T-cell (primary cell): Measurements from ENCODE around the gene VWF. TPM values are rescaled to one million over a fixed set of nuclear protein-coding genes. Genes with fewer than 3 reads are reported as not detected.

Experiments
- ATAC-seq, 4 experiments: fragments of 200-7000 bp in 3 of 4; fragments of 150-1000 bp in 1 of 4; cut with Tn5 transposase; replicated peaks in 1 of 4; 1 replicate in 3 of 4; 2 replicates in 1 of 4; pipeline ENCODE4 v1.10.0; 2021; ENCODE audit warnings: moderate library complexity in 3 of 4, mild to moderate bottlenecking in 2 of 4, moderate number of reproducible peaks in 1 of 4
- CTCF ChIA-PET, 2 donors: fragments of 300-600 bp; sonication (Branson Sonifier 250); formaldehyde crosslinking; loops; one replicate each; lab custom pipeline; 2022; ENCODE audit warnings: antibody characterized with exemption in 2 of 2; lab: Charles Lee
- POLR2A ChIA-PET, 2 donors: fragments of 300-600 bp; sonication (Branson Sonifier 250); formaldehyde crosslinking; loops; one replicate each; lab custom pipeline; 2022; ENCODE audit warnings: antibody characterized with exemption in 2 of 2; lab: Charles Lee
- DNase-seq, 35 experiments: peaks; one replicate each; pipeline versions ENCODE4 v3.0.0 to v3.0.0-alpha.2; 2013 to 2023
- H3K27ac ChIP-seq: one replicate; pipeline ENCODE4 v1.5.1; 2013; ENCODE audit warnings: low read length
- H3K27me3 ChIP-seq, 2 experiments: replicated peaks in 1 of 2; 1 replicate in 1 of 2; 2 replicates in 1 of 2; pipeline versions ENCODE4 v1.6.1 to v1.7.0; 2013; ENCODE audit warnings: low read length in 1 of 2, mixed read lengths in 1 of 2; ENCODE audit not compliant: control insufficient read depth in 2 of 2, insufficient read depth in 2 of 2; ENCODE audit errors: extremely low read depth in 1 of 2
- H3K36me3 ChIP-seq, 2 donors: 1 replicate in 1 of 2; 2 replicates in 1 of 2; pipeline versions ENCODE4 v1.6.1 to v1.7.0; 2013; ENCODE audit warnings: low read length in 1 of 2; ENCODE audit not compliant: control insufficient read depth in 2 of 2, insufficient read depth in 1 of 2; ENCODE audit errors: extremely low read depth in 1 of 2
- H3K4me1 ChIP-seq, 2 experiments: 1 replicate in 1 of 2; 2 replicates in 1 of 2; pipeline versions ENCODE4 v1.6.1 to v1.7.0; 2013; ENCODE audit warnings: low read length in 2 of 2, mixed read lengths in 1 of 2; ENCODE audit not compliant: insufficient read depth in 2 of 2, control insufficient read depth in 1 of 2; ENCODE audit errors: extremely low read depth in 1 of 2
- H3K4me3 ChIP-seq, 2 donors: 1 replicate in 1 of 2; 2 replicates in 1 of 2; pipeline versions ENCODE4 v1.5.1 to v1.7.0; 2013; ENCODE audit warnings: mild to moderate bottlenecking in 2 of 2, low read length in 1 of 2, moderate library complexity in 1 of 2; ENCODE audit not compliant: control insufficient read depth in 1 of 2; ENCODE audit errors: extremely low read depth in 1 of 2
- H3K9me3 ChIP-seq: 2 replicates; pipeline ENCODE4 v1.7.0; 2013
- H3K27ac Mint-ChIP-seq, 2 donors: one replicate each; pipeline ENCODE4 v1.8.0; 2020 to 2021; ENCODE audit warnings: mild to moderate bottlenecking in 2 of 2, mixed read lengths in 2 of 2
- H3K27me3 Mint-ChIP-seq, 2 donors: one replicate each; pipeline ENCODE4 v1.8.0; 2021 to 2022; ENCODE audit warnings: mixed read lengths in 2 of 2
- H3K36me3 Mint-ChIP-seq: one replicate; pipeline ENCODE4 v1.8.0; 2021; ENCODE audit warnings: mixed read lengths
- H3K4me1 Mint-ChIP-seq, 3 donors: one replicate each; pipeline ENCODE4 v1.8.0; 2020 to 2022; ENCODE audit warnings: mixed read lengths in 3 of 3, mild to moderate bottlenecking in 1 of 3
- H3K4me3 Mint-ChIP-seq, 3 donors: one replicate each; pipeline ENCODE4 v1.8.0; 2020 to 2022; ENCODE audit warnings: mild to moderate bottlenecking in 3 of 3, mixed read lengths in 3 of 3, moderate library complexity in 3 of 3
- H3K9me3 Mint-ChIP-seq, 3 donors: one replicate each; pipeline ENCODE4 v1.8.0; 2020 to 2022; ENCODE audit warnings: mixed read lengths in 3 of 3
- WGBS: methylation state at CpG from one replicate; pipeline ENCODE4 v1.1.5; 2013; ENCODE audit warnings: missing lambda C conversion rate; ENCODE audit not compliant: insufficient coverage; 5-methylcytosine and 5-hydroxymethylcytosine counted together
- total RNA-seq, 35 experiments: library from RNA in 6 of 35; stranded (reverse) in 6 of 35; fragments of 120-200 nt in 1 of 35; gene quantifications; one replicate each; pipeline versions ENCODE4 v1.2.1 to v1.2.4 and lab custom pipeline; 2013 to 2026

The VWF gene
- total RNA-seq, 5 donors from 2014 or later (not counting 1 experiment from before 2014, with no cell fraction given): 0.13 to 0.90 (median 0.74) TPM; not detected in 1

DNA sequence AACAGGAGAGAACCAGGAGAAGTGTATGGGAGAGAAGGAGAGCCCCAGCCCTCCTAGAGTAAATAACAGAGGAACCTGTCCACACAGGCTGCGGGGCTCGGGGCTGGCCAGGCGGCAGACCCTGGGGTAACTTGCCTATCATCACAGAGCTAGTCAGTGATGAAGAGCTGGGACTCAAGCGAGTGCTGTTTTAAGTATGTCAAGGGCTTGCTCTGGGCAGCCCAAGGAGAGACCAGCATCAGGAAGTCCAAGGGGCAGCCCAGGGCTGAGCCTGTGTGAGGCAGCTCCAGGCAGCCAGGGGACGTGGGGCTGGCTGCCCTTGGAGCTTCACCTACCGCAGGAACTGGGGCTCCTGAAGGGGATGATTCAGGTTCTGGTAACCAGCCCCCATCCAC is 10.0 kb downstream of the VWF start:
- Mint-ChIP-seq H3K27ac (no peak overlapping the region), H3K4me3 (no peak overlapping the region), H3K36me3 (no peaks in the 10 kb centered on the region), H3K27me3 (no peaks in the 10 kb centered on the region), H3K9me3 (no peaks in the 10 kb centered on the region), H3K4me1 (no peaks in the 10 kb centered on the region)
- H3K4me3 ChIP-seq: no peak overlapping the region
- H3K36me3 ChIP-seq: no peaks in the 10 kb centered on the region
- no peak for ATAC-seq
- DNase-seq: no peak
- CTCF ChIA-PET: no interaction called here
- 96% methylated on average over 4 of the region's 6 CpGs for WGBS
- no peaks in the 10 kb centered on the region for H3K9me3 ChIP-seq
- no peaks in the 10 kb centered on the region for H3K4me1 ChIP-seq
- no peak overlapping the region for H3K27ac ChIP-seq
- H3K27me3 ChIP-seq: peaks cover 0 to 12% of the 10 kb centered on the region in 2 experiments
- POLR2A ChIA-PET: no interaction called here

DNA sequence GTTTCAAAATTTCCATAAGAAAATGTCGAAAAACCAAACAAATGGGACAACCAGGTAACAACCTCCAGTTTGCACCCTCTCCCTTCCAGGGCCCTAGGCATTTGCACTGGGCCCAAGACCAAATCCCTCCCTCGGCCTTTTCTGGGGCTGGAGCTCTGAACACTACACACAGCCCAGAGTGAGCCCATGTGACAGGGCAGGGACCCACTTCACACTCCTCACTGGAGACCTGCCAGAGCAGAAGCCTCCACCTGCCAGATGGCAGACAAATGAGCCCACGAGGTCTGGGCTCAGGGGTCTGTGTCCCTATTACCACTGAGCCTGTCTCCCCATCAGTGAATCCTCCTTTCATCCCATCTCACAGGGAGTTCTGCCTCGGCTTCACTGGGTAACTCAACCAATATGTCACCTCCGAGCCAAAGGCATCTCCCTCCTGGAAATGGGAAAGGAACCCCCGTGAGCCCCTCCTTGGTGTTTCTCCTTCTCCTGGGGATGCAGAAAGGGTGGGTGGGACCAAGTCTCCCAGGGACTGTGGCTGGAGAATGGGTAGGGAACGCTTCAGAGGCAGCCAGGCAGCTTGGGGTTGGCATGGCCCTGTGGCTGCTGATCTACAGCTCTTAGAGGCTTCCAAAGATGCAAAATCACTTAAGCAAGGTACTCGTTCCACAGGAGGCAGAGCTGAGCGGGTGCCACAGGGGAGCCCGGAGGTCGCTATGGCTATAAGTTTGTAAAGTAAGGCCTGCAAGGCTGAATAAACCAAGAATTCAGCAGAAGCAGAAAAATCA is 10.6 kb downstream of the VWF start:
- H3K27ac ChIP-seq: no peak overlapping the region
- H3K27ac Mint-ChIP-seq: no peak overlapping the region
- ATAC-seq: no peak

DNA sequence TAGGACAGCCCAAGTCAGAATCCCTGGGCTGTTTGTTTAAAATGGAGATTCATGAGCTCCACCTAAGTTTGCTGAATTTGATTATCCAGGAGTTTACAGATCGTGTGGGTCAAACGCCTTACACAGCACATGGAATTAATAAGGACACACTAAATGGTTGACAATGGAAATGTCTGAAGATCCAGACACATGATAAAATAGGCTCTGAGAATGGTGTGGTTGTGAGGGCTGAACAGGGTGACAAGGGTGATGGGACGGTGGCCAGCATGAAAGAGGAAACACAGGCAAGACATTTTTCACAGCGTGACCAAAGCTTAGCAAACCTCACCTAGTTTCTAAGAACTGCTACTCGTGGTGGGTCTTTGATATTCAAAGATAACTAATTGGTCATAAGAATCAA is 12.5 kb downstream of the VWF start:
- no peak overlapping the region for H3K4me3 ChIP-seq
- POLR2A ChIA-PET: no interaction called here
- CTCF ChIA-PET: interaction anchor here in 1 of 2 donors (0.6 kb wide), 1 partner anchor 14 kb away, joined by 4 read pairs; no protein-coding TSS in a partner anchor
- no peak overlapping the region for H3K4me3 Mint-ChIP-seq
- DNase-seq (no peak), ATAC-seq (no peak)
- no peaks in the 10 kb centered on the region for H3K36me3 Mint-ChIP-seq
- peaks cover 0 to 3% (median 3%) of the 10 kb centered on the region in 3 donors for H3K9me3 Mint-ChIP-seq
- H3K36me3 ChIP-seq: no peaks in the 10 kb centered on the region
- no peaks in the 10 kb centered on the region for H3K4me1 Mint-ChIP-seq
- no peak overlapping the region for H3K27ac Mint-ChIP-seq
- no peaks in the 10 kb centered on the region for H3K4me1 ChIP-seq
- WGBS: 88% methylated on average over 2 of the region's 5 CpGs
- peaks cover 0 to 7% of the 10 kb centered on the region in 2 experiments for H3K27me3 ChIP-seq
- H3K27me3 Mint-ChIP-seq: no peaks in the 10 kb centered on the region
- no peak overlapping the region for H3K27ac ChIP-seq
- H3K9me3 ChIP-seq: no peaks in the 10 kb centered on the region

More for the DNA sequence above, 10.6 kb downstream of the VWF start:
- no peak overlapping the region for H3K4me3 Mint-ChIP-seq
- H3K36me3 Mint-ChIP-seq: no peaks in the 10 kb centered on the region
- no peaks in the 10 kb centered on the region for H3K4me1 Mint-ChIP-seq
- Histone ChIP-seq H3K9me3 (no peaks in the 10 kb centered on the region), H3K4me3 (no peak overlapping the region), H3K27me3 (peaks cover 0 to 12% of the 10 kb centered on the region in 2 experiments), H3K36me3 (no peaks in the 10 kb centered on the region), H3K4me1 (no peaks in the 10 kb centered on the region)
- no peak for DNase-seq
- ChIA-PET POLR2A (no interaction called here), CTCF (interaction anchor here in 1 of 2 donors (1.0 kb wide), 1 partner anchor 76 kb away, joined by 3 read pairs; no protein-coding TSS in a partner anchor)
- no peaks in the 10 kb centered on the region for H3K27me3 Mint-ChIP-seq
- peaks cover 0 to 3% (median 3%) of the 10 kb centered on the region in 3 donors for H3K9me3 Mint-ChIP-seq
- WGBS: 83% methylated on average over 9 of the region's 11 CpGs

DNA sequence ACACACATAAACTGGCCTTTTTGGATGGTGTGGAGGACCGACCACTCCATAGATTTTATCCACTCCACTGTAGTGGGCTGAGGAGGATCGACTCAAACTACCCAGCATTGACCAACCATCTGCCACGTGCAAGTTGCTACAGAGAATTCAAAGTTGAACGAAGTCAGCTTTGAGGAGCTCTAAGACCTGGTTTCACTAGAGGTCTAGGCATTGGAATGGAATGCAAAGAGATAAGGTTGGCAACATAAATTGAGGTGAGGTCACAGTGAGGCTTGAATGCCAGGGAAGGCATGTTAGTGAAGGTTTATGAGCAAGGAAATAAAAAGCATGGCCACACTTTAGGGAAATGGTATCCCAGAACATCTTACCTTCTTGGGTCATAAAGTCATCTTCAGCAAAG is 14.5 kb downstream of the VWF start:
- no peak for DNase-seq
- Mint-ChIP-seq H3K4me1 (no peaks in the 10 kb centered on the region), H3K36me3 (no peaks in the 10 kb centered on the region), H3K27me3 (no peaks in the 10 kb centered on the region), H3K9me3 (peaks cover 0 to 3% (median 3%) of the 10 kb centered on the region in 3 donors), H3K4me3 (no peak overlapping the region), H3K27ac (no peak overlapping the region)
- CTCF ChIA-PET: interaction anchor here in 1 of 2 donors (0.7 kb wide), 1 partner anchor 257 kb away, joined by 3 read pairs; no protein-coding TSS in a partner anchor
- 63% methylated on average over 1 of the region's 4 CpGs for WGBS
- no peaks in the 10 kb centered on the region for H3K9me3 ChIP-seq
- POLR2A ChIA-PET: no interaction called here
- no peak overlapping the region for H3K27ac ChIP-seq
- no peak overlapping the region for H3K4me3 ChIP-seq
- no peaks in the 10 kb centered on the region for H3K4me1 ChIP-seq
- peaks cover 0 to 4% of the 10 kb centered on the region in 2 experiments for H3K27me3 ChIP-seq
- no peak for ATAC-seq
- H3K36me3 ChIP-seq: no peaks in the 10 kb centered on the region

DNA sequence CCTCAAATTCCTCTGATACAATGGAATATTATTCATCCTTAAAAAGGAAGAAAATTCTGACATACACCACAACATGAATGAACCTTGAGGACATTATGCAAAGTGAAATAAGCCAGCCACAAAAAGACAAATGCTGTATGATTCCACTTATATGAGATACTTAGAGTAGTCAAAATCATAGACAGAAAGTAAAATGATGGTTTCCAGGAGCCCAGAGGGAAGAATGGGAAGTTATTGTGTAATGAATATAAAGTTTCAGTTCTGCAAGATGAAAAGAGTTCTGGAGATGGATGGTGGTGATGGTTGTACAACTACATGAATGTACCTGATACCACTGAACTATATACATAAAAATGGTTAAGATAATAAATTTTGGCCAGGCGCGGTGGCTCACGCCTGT is 18.3 kb downstream of the VWF start:
- Histone ChIP-seq H3K4me1 (no peaks in the 10 kb centered on the region), H3K36me3 (no peaks in the 10 kb centered on the region), H3K27me3 (peaks cover 0 to 6% of the 10 kb centered on the region in 2 experiments), H3K27ac (no peak overlapping the region), H3K4me3 (no peak overlapping the region), H3K9me3 (no peaks in the 10 kb centered on the region)
- Mint-ChIP-seq H3K4me1 (peaks cover 0 to 3% (median 0%) of the 10 kb centered on the region in 3 donors), H3K36me3 (no peaks in the 10 kb centered on the region), H3K9me3 (peaks cover 0 to 3% (median 3%) of the 10 kb centered on the region in 3 donors), H3K27me3 (peaks cover 0 to under 1% of the 10 kb centered on the region in 2 donors), H3K27ac (no peak overlapping the region), H3K4me3 (no peak overlapping the region)
- no CpG with 5 or more reads among the region's 3 CpGs for WGBS
- ChIA-PET POLR2A (no interaction called here), CTCF (no interaction called here)
- DNase-seq (no peak), ATAC-seq (no peak)

DNA sequence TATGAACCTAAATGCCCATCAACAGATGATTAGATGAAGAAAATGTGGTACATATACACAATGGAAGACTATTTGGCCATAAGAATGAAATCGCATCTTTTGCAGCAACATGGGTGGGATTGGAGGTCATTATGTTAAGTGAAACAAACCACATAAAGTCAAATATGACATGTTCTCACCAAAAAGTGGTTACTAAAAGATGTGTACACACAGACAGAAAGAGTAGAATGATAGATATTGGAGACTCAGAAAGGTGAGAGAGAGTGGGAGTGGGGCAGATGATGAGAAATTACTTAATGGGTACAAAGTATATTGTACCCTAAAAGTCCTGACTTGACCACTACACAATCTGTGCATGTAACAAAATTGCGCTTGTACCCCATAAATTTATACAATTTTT is 19.6 kb downstream of the VWF start:
- no peaks in the 10 kb centered on the region for H3K9me3 ChIP-seq
- H3K4me3 ChIP-seq: no peak overlapping the region
- DNase-seq (no peak), ATAC-seq (no peak)
- H3K27me3 Mint-ChIP-seq: peaks cover 0 to 4% of the 10 kb centered on the region in 2 donors
- no peaks in the 10 kb centered on the region for H3K36me3 ChIP-seq
- ChIA-PET POLR2A (no interaction called here), CTCF (no interaction called here)
- no peaks in the 10 kb centered on the region for H3K4me1 ChIP-seq
- H3K4me1 Mint-ChIP-seq: peaks cover 0 to 3% (median 0%) of the 10 kb centered on the region in 3 donors
- no peak overlapping the region for H3K27ac Mint-ChIP-seq
- H3K4me3 Mint-ChIP-seq: no peak overlapping the region
- 100% methylated on average over 1 of the region's 2 CpGs for WGBS
- peaks cover 0 to 6% of the 10 kb centered on the region in 2 experiments for H3K27me3 ChIP-seq
- H3K27ac ChIP-seq: no peak overlapping the region
- peaks cover 0 to 3% (median 3%) of the 10 kb centered on the region in 3 donors for H3K9me3 Mint-ChIP-seq
- H3K36me3 Mint-ChIP-seq: no peaks in the 10 kb centered on the region
